ENCODE measurements around the gene PPP1R11.

DNA sequence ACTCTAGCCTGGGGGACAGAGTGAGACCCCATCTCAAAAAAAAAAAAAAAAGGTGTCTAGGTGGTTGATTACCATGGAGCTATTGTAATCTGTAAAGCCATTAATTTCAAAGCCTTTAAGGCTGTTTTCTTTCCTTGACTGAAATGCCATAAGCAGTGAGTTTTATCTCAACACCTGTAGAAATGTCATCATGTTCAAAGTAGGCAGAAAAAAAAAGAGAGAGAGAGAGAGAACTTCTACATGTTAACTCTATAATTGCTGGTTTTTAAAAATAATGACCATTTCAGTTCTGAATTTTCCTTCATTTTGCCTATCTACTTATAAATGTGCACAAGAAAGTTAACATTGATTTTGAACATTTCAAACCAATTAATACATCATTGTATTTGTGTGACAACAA lies 35.6 kb upstream of the PPP1R11 start:
- TF ChIP-seq, protein P1, sequence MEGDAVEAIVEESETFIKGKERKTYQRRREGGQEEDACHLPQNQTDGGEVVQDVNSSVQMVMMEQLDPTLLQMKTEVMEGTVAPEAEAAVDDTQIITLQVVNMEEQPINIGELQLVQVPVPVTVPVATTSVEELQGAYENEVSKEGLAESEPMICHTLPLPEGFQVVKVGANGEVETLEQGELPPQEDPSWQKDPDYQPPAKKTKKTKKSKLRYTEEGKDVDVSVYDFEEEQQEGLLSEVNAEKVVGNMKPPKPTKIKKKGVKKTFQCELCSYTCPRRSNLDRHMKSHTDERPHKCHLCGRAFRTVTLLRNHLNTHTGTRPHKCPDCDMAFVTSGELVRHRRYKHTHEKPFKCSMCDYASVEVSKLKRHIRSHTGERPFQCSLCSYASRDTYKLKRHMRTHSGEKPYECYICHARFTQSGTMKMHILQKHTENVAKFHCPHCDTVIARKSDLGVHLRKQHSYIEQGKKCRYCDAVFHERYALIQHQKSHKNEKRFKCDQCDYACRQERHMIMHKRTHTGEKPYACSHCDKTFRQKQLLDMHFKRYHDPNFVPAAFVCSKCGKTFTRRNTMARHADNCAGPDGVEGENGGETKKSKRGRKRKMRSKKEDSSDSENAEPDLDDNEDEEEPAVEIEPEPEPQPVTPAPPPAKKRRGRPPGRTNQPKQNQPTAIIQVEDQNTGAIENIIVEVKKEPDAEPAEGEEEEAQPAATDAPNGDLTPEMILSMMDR (IDR thresholded peaks at IDR 0.05): no peak
- TF ChIP-seq POLR2A (IDR thresholded peaks at IDR 0.05): no peak
